GM19043 (cell line): ENCODE data around the gene RETREG3.
"Not testable (repeated sequence)": the region's sequence is repeated elsewhere in the genome, so short reads cannot be mapped to it uniquely, and the experiment has no call there.

Source experiments
- ATAC-seq: cut with Tn5 transposase; IDR thresholded peaks from one replicate; pipeline ENCODE4 v1.9.1; 2021; ENCODE audit warnings: low read depth; ENCODE audit not compliant: unreplicated experiment

RETREG3 gene

GRCh38 chr17:42609182-42609813, at the start of gene RETREG3, which contains the start of gene TUBG1:
TSS of gene RETREG3 (minus strand) at chr17:42609374. CDS start at chr17:42609324, 50 bp downstream.
TSS of gene TUBG1 (plus strand) at chr17:42609683. CDS start at chr17:42609738, 55 bp downstream.
- peak; percentile 84 for ATAC-seq

GRCh38 chr17:42657824-42658588, 48.8 kb upstream of the RETREG3 start:
- no peak for ATAC-seq

- no peak for ATAC-seq
These were observed 46.4 kb upstream of the RETREG3 start for GRCh38 chr17:42655528-42655927.

- no peak for ATAC-seq
These were observed 44.3 kb upstream of the RETREG3 start for GRCh38 chr17:42653179-42654124.

DNA sequence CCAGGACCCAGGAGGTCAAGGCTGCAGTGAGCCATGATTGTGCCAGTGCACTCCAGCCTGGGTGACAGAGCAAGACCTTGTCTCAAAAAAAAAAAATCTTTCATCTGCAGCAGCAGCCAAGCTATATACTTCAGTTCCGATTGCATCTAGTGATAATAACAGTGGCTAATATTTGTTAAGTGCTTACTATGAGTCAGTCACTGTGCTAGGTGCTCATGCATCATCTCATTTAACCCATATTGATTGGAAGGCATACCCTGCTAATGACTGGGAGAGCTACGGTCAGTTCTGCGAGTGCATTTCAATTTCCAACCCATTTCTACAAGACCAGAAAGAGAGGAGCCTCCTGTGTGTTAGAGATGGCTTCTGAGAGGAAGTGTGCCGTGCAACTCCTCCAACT, 42.2 kb upstream of the RETREG3 start:
- no peak for ATAC-seq

- ATAC-seq = no peak
These were observed 38.6 kb upstream of the RETREG3 start for GRCh38 chr17:42647778-42648177.

GRCh38 chr17:42642336-42642735, 33.2 kb upstream of the RETREG3 start:
- ATAC-seq = no peak

DNA sequence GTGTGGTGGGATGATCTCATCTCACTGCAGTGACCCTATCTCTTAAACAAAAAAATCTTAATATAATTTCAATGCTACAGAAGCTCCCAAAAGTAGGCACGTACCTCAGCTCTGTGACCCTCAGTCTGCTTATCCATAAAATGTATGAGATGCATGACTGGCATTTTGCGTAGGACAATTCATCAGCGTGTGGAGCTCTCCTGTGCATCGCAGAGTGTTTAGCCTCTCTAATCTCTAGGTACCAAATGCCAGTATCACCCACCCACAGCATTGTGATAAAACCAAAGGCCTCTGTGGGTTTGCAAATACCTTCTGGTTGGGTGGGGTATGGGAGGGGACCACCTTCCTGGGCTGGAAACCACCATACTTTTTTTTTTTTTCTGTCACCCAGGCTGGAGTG, 30.9 kb upstream of the RETREG3 start:
- no peak for ATAC-seq

DNA sequence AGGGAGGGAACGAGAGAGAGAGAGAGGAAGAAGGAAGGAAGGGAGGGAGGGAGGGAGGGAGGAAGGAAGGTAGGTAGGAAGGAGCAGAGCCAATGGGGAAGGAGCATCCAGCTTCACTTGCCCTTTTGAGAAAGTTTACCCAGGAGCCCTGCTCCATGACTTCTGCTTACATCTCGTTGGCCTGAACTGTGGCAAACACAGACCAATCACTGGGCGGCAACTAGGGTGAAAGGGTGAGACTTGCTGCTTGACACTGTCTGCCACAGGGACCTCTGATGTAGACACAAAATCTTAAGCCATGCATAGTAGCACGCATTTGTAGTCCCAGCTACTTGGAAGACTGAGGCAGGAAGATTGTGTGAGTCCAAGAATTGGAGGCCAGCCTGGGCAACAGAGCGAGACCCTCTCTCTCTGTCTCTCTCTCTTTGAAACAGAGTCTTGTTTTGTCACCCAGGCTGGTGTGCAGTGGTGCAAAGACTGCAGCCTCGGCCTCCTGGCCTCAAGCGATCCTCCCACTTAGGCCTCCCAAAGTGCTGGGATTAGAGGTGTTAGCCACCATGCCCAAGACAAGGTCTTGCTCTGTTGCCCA, 30.4 kb upstream of the RETREG3 start:
- ATAC-seq = no peak

GRCh38 chr17:42632949-42633444, 23.8 kb upstream of the RETREG3 start:
- no peak for ATAC-seq

DNA sequence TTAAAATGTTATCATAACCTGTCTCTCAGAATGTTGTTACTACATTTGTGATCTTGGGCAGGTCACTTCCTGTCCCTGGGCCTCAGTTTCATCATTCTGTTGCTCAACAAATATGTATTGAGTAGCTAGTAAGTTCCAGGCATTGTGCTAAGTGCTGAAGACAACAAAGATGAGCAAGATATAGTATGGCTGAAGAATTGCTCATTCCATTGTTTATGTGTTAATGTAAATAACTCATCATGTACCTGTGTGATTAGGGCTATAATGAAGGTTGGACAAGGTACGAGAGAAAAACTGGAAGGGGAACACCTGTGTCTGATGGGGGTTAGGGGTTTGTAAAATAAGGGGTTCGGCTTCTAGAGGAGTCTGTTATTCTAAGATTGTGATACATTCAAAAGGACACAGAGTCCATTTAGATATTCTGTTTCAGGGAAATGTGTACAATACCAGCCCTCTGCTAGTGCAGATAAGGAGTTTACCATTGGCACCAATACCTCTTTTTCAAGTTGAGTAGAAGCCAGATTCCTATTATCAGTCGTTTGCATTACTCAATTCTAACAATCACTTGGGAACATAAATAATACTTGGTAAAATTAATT, 20.3 kb upstream of the RETREG3 start:
- no peak for ATAC-seq

- not testable (repeated sequence) for ATAC-seq
These were observed 18.0 kb upstream of the RETREG3 start for GRCh38 chr17:42627032-42627764.

- no peak for ATAC-seq
These were observed 14.8 kb upstream of the RETREG3 start for GRCh38 chr17:42623732-42624596.

DNA sequence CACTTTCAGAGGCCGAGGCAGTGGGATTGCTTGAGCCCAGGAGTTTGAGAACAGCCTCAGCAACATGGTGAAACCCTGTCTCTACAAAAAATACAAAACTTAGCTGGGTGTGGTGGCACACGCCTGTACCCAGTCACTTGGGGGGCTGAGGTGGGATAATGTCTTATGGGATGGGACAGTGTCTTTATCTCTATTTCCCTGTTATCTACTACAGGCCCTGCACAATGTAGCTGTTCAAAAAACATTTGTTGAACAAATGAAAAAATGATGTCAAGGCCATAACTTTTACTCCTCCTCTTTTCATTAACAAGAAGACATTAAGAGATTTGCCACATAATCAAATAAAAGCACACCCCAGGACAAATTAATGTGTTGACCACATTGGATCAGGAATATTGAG, 14.1 kb upstream of the RETREG3 start:
- ATAC-seq = no peak

GRCh38 chr17:42621987-42622386, 12.8 kb upstream of the RETREG3 start:
- ATAC-seq = not testable (repeated sequence)

DNA sequence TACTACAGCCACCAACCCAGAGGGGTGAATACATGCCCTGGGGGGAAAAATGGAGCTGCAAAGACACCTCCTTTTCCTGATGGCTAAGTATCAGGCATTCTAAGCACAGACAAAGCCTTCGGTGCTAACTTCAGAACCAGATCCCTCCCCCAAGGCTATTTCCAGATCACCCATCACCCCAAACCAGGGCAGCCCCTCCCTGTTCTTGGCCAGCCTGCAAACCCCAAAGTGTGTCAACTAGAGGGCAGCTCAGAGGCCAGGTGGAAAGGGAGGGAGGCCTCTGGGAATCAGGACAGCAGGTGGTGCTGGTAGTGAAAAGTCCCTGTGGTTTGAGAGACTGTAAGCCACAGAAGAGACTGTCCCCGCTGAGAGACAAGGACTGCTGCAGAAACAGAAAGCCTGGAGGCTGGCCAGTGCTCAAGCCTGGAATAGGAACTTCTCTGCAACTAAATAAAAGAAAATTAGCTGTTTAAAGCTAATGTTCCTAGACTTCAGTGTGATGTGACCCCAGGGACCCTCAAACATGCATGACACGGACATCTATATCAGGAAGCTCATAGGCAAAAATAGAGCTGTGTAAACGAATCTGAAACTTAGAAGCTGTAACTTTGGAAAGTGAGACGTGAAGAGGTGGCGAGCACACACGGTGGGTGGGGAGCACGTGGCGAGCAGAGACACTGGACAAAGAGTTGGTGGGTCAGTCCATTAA, 9.4 kb upstream of the RETREG3 start:
- ATAC-seq = peak; percentile 68

DNA sequence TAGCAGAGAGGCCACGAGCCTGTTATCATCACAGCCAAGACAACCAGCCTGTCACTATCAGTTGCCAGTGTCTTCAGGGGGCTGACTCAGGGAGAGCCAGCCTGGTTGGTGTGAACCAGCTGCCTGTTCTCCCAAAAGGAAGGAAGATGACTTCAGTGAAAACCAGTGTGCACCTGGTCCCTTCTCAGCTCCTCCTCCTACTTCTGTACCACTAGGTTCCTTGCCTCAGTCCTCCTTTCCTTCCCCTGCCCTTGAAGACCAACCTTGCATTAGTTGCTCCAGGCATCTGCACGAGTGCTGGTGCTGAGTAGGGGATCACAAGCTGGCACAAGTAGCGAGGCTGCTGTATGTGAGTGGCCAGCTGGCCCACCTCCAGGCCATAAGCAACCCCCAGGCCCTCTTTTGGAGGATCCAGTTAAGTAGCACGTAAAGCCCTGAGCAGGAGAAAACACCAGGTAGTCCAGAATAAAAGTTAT, 8.8 kb upstream of the RETREG3 start:
- ATAC-seq = no peak
